MM.1S (cell line): ENCODE data around the gene DOCK4.

Source experiments
- DNase-seq: peaks from one replicate; pipeline ENCODE4 v3.0.0-alpha.2; 2015
- H2AFZ ChIP-seq: fragments of 300-600 bp; sonication (generic); 2 replicates; pipeline ENCODE4 v1.6.0; 2016; ENCODE audit warnings: antibody characterized with exemption, low read length
- H3F3A ChIP-seq: fragments of 300-600 bp; sonication (generic); 2 replicates; pipeline ENCODE4 v1.6.1; 2016; ENCODE audit warnings: mild to moderate bottlenecking, antibody characterized with exemption, low read length, moderate library complexity, mixed read lengths; ENCODE audit not compliant: insufficient read depth
- H3K27ac ChIP-seq: fragments of 300-600 bp; sonication (generic); 2 replicates; pipeline ENCODE4 v1.5.1; 2016; ENCODE audit warnings: mild to moderate bottlenecking, low read length
- H3K27me3 ChIP-seq: fragments of 300-600 bp; sonication (generic); replicated peaks from 2 replicates; pipeline ENCODE4 v1.6.0; 2016; ENCODE audit warnings: low read length; ENCODE audit not compliant: insufficient read depth
- H3K36me3 ChIP-seq: fragments of 300-600 bp; sonication (generic); replicated peaks from 2 replicates; pipeline ENCODE4 v1.6.1; 2016; ENCODE audit warnings: mild to moderate bottlenecking, low read length, mixed read lengths; ENCODE audit not compliant: insufficient read depth
- H3K4me1 ChIP-seq: fragments of 300-600 bp; sonication (generic); 2 replicates; pipeline ENCODE4 v1.6.1; 2016; ENCODE audit warnings: low read length, mixed read lengths
- H3K4me2 ChIP-seq: fragments of 300-600 bp; sonication (generic); 2 replicates; pipeline ENCODE4 v1.6.0; 2016; ENCODE audit warnings: low read depth, low read length
- H3K4me3 ChIP-seq: fragments of 300-600 bp; sonication (generic); 2 replicates; pipeline ENCODE4 v1.5.1; 2016; ENCODE audit warnings: low read length, mixed read lengths
- H3K79me2 ChIP-seq: fragments of 300-600 bp; sonication (generic); 2 replicates; pipeline ENCODE4 v1.6.1; 2016; ENCODE audit warnings: mixed run types, low read length, mixed read lengths
- H3K9ac ChIP-seq: fragments of 300-600 bp; sonication (generic); 2 replicates; pipeline ENCODE4 v1.6.1; 2016; ENCODE audit warnings: low read length, mixed read lengths
- H3K9me2 ChIP-seq: fragments of 300-600 bp; sonication (generic); replicated peaks from 2 replicates; pipeline ENCODE4 v1.6.1; 2016; ENCODE audit warnings: mild to moderate bottlenecking, low read length, mixed read lengths; ENCODE audit not compliant: insufficient read depth
- H3K9me3 ChIP-seq: fragments of 300-600 bp; sonication (generic); replicated peaks from 2 replicates; pipeline ENCODE4 v1.6.1; 2016; ENCODE audit warnings: mild to moderate bottlenecking, low read length, mixed read lengths; ENCODE audit not compliant: insufficient read depth
- H4K20me1 ChIP-seq: fragments of 300-600 bp; sonication (generic); 2 replicates; pipeline ENCODE4 v1.6.1; 2016; ENCODE audit warnings: mild to moderate bottlenecking, low read length, moderate library complexity, mixed read lengths; ENCODE audit not compliant: insufficient read depth
- EZH2 ChIP-seq: fragments of 300-600 bp; sonication (generic); optimal IDR thresholded peaks from 2 replicates; pipeline ENCODE3; 2017; ENCODE audit warnings: low read depth, mild to moderate bottlenecking, antibody characterized with exemption, low read length, mixed read lengths
- EZH2phosphoT487 ChIP-seq: fragments of 300-600 bp; sonication (generic); IDR thresholded peaks from 2 replicates; pipeline ENCODE4 v1.6.1; 2018; ENCODE audit warnings: antibody characterized with exemption, low read length
- TF ChIP-seq, protein P1 (sequence below): fragments of 300-600 bp; sonication (generic); IDR thresholded peaks from 2 replicates; pipeline ENCODE4 v1.5.1; 2016; ENCODE audit warnings: antibody characterized with exemption, low read length, mixed read lengths

DOCK4 gene

DNA sequence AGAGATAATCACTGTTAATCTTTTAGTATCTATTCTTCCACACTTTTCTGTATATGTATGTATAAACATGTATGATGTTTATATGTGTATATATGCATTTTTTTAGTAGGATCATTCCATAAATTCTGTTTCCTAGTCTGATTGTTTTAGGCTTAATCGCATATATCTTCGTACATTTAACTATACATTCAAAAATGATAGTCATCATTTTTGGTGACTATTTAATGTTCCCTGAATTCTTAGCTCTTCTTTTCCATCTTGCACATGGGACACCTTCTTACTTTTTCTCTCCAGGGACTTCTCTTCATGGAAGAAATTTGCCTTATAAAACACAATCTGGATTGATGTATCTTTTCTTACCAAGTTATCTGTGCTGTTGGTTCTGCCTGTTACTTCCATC lies 42.4 kb upstream of the DOCK4 start:
- H3K4me2 ChIP-seq: no peak overlapping the region
- TF ChIP-seq EZH2 (no peak), EZH2phosphoT487 (no peak)
- TF ChIP-seq, protein P1, sequence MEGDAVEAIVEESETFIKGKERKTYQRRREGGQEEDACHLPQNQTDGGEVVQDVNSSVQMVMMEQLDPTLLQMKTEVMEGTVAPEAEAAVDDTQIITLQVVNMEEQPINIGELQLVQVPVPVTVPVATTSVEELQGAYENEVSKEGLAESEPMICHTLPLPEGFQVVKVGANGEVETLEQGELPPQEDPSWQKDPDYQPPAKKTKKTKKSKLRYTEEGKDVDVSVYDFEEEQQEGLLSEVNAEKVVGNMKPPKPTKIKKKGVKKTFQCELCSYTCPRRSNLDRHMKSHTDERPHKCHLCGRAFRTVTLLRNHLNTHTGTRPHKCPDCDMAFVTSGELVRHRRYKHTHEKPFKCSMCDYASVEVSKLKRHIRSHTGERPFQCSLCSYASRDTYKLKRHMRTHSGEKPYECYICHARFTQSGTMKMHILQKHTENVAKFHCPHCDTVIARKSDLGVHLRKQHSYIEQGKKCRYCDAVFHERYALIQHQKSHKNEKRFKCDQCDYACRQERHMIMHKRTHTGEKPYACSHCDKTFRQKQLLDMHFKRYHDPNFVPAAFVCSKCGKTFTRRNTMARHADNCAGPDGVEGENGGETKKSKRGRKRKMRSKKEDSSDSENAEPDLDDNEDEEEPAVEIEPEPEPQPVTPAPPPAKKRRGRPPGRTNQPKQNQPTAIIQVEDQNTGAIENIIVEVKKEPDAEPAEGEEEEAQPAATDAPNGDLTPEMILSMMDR: no peak
- H3K4me3 ChIP-seq: no peak overlapping the region
- H3K79me2 ChIP-seq: peaks cover 14% of the 10 kb centered on the region
- no peaks in the 10 kb centered on the region for H3F3A ChIP-seq
- H4K20me1 ChIP-seq: no peaks in the 10 kb centered on the region
- no peaks in the 10 kb centered on the region for H3K4me1 ChIP-seq
- H3K9me2 ChIP-seq: no peaks in the 10 kb centered on the region
- no peaks in the 10 kb centered on the region for H3K9me3 ChIP-seq
- no peak overlapping the region for H3K9ac ChIP-seq
- no peaks in the 10 kb centered on the region for H3K36me3 ChIP-seq
- no peaks in the 10 kb centered on the region for H3K27me3 ChIP-seq
- H2AFZ ChIP-seq: no peak overlapping the region
- DNase-seq: no peak
- no peak overlapping the region for H3K27ac ChIP-seq

DNA sequence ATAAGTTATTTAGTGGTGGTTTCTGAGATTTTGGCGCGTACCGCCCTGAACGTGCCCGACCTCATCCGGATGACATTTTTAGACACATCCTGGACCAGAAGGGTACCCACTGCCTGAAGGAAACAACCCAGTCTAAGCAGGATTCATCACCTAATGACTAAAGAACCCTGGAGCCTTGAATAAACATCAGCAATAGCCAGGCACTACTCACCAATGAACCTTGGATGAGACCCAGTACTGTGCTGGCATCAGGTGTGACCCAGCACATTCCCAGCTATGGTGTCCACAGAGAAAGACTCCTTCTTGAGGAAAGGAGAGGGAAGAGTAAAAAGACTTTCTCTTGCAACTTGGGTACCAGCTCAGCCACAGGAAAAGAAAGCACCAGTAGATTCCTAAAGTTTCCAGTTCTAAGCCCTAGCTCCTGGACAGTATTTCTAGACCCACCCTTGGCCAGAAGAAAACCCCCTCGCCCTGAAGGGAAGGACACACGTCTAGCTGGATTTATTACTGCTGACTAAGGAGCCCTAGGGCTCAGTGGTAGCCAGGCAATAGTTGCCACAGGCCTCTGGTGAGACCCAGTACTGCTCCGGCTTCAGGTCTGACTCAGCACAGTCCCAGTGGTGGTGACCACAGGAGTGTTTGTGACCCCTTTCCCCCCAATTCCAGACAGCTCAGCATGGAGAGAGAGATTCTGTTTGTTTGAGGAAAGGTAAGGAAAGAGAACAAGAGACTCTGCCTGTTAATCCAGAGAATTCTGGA lies 32.8 kb upstream of the DOCK4 start:
- Histone ChIP-seq H3K9ac (no peak overlapping the region), H3F3A (no peaks in the 10 kb centered on the region), H3K36me3 (no peaks in the 10 kb centered on the region), H2AFZ (no peak overlapping the region), H3K9me2 (no peaks in the 10 kb centered on the region), H3K9me3 (no peaks in the 10 kb centered on the region), H3K79me2 (peaks cover 9% of the 10 kb centered on the region), H3K4me3 (no peak overlapping the region), H3K27me3 (no peaks in the 10 kb centered on the region), H4K20me1 (no peaks in the 10 kb centered on the region), H3K4me2 (no peak overlapping the region), H3K4me1 (no peaks in the 10 kb centered on the region), H3K27ac (no peak overlapping the region)
- TF ChIP-seq, protein P1: no peak
- TF ChIP-seq EZH2 (no peak), EZH2phosphoT487 (no peak)
- no peak for DNase-seq

DNA sequence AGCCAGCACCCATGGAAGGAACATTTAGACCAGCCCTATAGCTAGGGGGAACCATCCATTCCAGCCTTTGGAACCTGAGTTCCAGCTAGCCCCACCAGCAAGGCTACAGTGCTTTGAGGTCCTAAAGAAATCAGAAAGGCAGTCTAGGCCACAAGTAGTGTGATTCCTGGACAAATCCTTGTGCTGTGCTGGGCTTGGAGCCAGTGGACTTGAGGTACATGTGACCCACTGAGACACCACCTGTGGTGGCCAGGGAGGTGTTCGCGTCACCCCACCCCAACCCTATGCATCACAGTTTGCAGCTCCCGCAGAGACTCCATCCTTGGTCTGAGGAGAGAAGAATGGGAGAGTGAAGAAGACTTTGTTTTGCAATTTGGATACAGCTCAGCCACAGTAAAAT lies 32.1 kb upstream of the DOCK4 start:
- no peaks in the 10 kb centered on the region for H3K9me3 ChIP-seq
- no peak overlapping the region for H3K4me3 ChIP-seq
- no peak overlapping the region for H2AFZ ChIP-seq
- H3K4me2 ChIP-seq: no peak overlapping the region
- H3K4me1 ChIP-seq: no peaks in the 10 kb centered on the region
- H3F3A ChIP-seq: no peaks in the 10 kb centered on the region
- H4K20me1 ChIP-seq: no peaks in the 10 kb centered on the region
- no peak for DNase-seq
- TF ChIP-seq EZH2 (no peak), EZH2phosphoT487 (no peak)
- TF ChIP-seq, protein P1: no peak
- no peaks in the 10 kb centered on the region for H3K36me3 ChIP-seq
- H3K9me2 ChIP-seq: no peaks in the 10 kb centered on the region
- no peaks in the 10 kb centered on the region for H3K27me3 ChIP-seq
- no peak overlapping the region for H3K27ac ChIP-seq
- peaks cover 10% of the 10 kb centered on the region for H3K79me2 ChIP-seq
- no peak overlapping the region for H3K9ac ChIP-seq
